ENCODE measurements around the gene HVCN1. TPM values are rescaled to one million over a fixed set of nuclear protein-coding genes. Genes with fewer than 3 reads are reported as not detected.

HVCN1 gene
- total RNA-seq, 2 experiments from 2014 or later, result 16.0 to 18.7 TPM

- H3K4me3 Mint-ChIP-seq, result no peak overlapping the region
- no peak overlapping the region for H3K27ac Mint-ChIP-seq
- CTCF ChIA-PET, result interaction anchor here (0.7 to 1.0 kb wide), 2 partner anchors 30 to 206 kb away, joined by 4 to 5 read pairs; no protein-coding TSS in a partner anchor
- DNase-seq, result no peak
- H3K4me1 Mint-ChIP-seq, result peaks cover 26% of the 10 kb centered on the region
- H3K27me3 Mint-ChIP-seq, result no peaks in the 10 kb centered on the region
- POLR2A ChIA-PET, result no interaction called here
- no peaks in the 10 kb centered on the region for H3K9me3 Mint-ChIP-seq
- no peaks in the 10 kb centered on the region for H3K36me3 Mint-ChIP-seq (ENCODE audit: low read depth)
These were observed 7.4 kb upstream of the HVCN1 start for GRCh38 chr12:110696283-110696682.

DNA sequence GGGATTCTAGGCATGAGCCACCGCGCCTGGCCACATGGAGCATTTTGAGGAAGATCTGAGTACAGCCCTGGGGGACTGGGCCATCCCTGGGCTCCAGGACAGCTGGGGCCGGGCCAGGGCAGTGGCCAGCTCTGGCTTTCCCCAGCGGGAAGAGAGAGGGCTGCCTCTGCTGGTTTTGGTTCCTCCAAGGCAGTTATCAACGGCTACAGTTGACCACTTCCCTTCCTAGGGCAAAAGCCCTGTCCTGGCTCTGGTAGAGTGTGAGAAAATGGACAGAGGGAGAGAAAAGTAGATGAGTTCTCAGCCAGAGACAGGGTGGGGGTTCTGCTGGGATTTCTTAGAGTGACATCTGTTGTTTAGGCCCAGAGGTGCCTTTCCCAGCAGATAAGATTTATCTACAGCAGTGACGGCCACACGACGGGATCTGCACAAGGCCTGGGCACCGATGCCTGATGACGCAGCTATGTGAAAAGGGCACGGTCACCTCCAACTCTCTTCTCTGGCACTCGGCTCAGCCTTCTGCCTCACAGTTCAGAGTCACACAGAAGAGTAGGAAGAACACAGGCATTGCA, 5.5 kb upstream of the HVCN1 start:
- ChIA-PET CTCF (no interaction called here), POLR2A (no interaction called here)
- Mint-ChIP-seq H3K9me3 (no peaks in the 10 kb centered on the region), H3K27me3 (no peaks in the 10 kb centered on the region), H3K36me3 (ENCODE audit: low read depth) (no peaks in the 10 kb centered on the region), H3K4me3 (no peak overlapping the region), H3K27ac (no peak overlapping the region), H3K4me1 (peaks cover 41% of the 10 kb centered on the region)
- no peak for DNase-seq

DNA sequence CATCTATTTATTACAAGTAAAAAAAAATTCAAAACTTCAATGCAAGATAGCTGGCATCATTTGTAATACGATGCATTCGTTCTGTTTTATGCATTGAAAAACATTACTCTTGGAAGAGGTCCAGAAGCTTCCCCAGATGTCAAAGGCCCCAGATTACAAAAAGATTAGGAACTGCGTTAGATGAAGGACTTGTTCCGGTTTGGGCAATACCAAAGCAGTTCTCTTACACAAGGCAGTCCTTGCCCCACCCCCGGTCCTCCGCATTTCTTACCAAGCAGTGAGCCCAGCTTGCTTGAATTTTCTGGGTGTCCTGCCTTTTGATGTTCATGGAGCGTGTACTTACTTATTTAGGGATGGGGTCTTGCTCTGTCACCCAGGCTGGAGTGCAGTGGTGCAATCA, 4.8 kb upstream of the HVCN1 start:
- Mint-ChIP-seq H3K4me3 (no peak overlapping the region), H3K27ac (no peak overlapping the region), H3K27me3 (no peaks in the 10 kb centered on the region), H3K9me3 (no peaks in the 10 kb centered on the region), H3K4me1 (peaks cover 43% of the 10 kb centered on the region), H3K36me3 (ENCODE audit: low read depth) (no peaks in the 10 kb centered on the region)
- CTCF ChIA-PET, result interaction anchor here (0.7 kb wide), 1 partner anchor 12 kb away, joined by 4 read pairs; no protein-coding TSS in a partner anchor
- no peak for DNase-seq
- POLR2A ChIA-PET, result no interaction called here

DNA sequence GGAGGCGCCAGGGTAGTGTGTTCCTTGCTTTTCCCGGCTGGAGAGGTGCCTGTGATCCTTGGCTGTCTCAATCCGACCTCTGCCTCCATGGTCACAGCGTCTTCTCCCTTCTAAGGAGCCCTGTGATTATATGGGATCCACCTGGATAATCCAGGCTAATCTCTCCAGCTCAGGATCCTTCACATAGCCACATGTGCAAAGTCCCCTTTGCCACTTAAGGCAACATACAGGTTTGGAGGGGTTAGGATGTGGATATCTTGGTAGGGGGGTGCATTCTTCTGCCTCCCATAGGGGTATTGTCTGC, 1.2 kb upstream of the HVCN1 start:
- H3K4me1 Mint-ChIP-seq, result peaks cover 57% of the 10 kb centered on the region
- ChIA-PET CTCF (no interaction called here), POLR2A (no interaction called here)
- H3K4me3 Mint-ChIP-seq, result peak overlapping the region; percentile 84
- no peaks in the 10 kb centered on the region for H3K9me3 Mint-ChIP-seq
- no peak for DNase-seq
- peak overlapping the region; percentile 96 for H3K27ac Mint-ChIP-seq
- peaks cover 5% of the 10 kb centered on the region for H3K27me3 Mint-ChIP-seq
- H3K36me3 Mint-ChIP-seq (ENCODE audit: low read depth), result peaks cover 21% of the 10 kb centered on the region

DNA sequence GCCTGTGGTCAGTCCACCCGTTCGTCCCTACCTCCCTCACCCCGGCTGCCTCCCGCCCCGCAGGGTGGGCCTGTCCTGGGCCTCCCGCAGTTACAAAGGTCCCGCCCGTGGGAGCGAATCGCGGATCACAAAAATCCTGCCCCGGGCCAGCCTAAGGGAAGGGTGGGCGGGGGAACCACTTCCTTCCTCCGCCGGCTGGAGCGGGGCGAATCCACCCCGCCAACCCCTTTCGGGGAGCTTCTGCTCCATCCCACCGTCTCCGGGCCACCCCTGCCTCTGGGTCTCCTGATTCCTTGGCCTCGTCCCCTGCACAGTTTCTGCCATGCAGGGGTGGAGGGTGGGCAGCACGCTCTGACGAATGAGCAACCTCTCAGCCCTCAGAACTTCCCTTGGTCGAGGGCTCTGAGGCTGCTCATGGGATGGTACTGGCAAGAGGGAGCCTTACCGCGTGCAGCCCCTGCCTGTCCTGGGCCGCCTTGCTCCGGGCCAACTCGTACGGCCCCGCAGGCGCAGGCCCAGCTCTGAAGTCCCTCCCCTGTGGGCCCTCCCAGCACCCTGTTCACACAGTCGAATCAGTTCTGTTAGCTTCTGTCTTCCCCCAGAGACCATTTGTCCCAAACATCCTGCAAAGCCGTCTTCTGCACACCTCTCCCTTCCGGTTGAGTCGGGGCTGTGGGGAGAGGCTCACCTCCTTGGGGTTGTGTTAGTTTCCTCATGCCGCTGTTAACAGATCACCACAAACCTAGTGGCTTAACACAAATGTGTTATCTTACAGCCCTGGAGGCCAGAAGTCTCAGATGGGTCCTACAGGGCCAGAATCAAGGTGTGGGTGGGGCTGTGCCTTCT, 589 bp upstream of the HVCN1 start:
- H3K36me3 Mint-ChIP-seq (ENCODE audit: low read depth), result peaks cover 21% of the 10 kb centered on the region
- peak; percentile 76 for DNase-seq
- H3K9me3 Mint-ChIP-seq, result no peaks in the 10 kb centered on the region
- POLR2A ChIA-PET, result interaction anchor here (0.5 kb wide), 1 partner anchor 44 kb away, joined by 3 read pairs; no protein-coding TSS in a partner anchor
- CTCF ChIA-PET, result interaction anchor here (1.0 kb wide), 2 partner anchors 8 to 239 kb away, joined by 3 read pairs; partner anchors contain the start of gene ARPC3
- peaks cover 57% of the 10 kb centered on the region for H3K4me1 Mint-ChIP-seq
- peak overlapping the region; percentile 96 for H3K27ac Mint-ChIP-seq
- peaks cover 5% of the 10 kb centered on the region for H3K27me3 Mint-ChIP-seq
- peak overlapping the region; percentile 84 for H3K4me3 Mint-ChIP-seq

- Mint-ChIP-seq H3K4me1 (peaks cover 51% of the 10 kb centered on the region), H3K36me3 (ENCODE audit: low read depth) (peaks cover 25% of the 10 kb centered on the region), H3K9me3 (no peaks in the 10 kb centered on the region), H3K4me3 (peak overlapping the region; percentile 74), H3K27ac (peak overlapping the region; percentile 66), H3K27me3 (peaks cover 5% of the 10 kb centered on the region)
- ChIA-PET POLR2A (no interaction called here), CTCF (interaction anchor here (1.1 to 1.5 kb wide), 2 partner anchors 10 to 39 kb away, joined by 4 to 5 read pairs; no protein-coding TSS in a partner anchor)
- no peak for DNase-seq
These were observed 1.3 kb downstream of the HVCN1 start for GRCh38 chr12:110687396-110688169.

DNA sequence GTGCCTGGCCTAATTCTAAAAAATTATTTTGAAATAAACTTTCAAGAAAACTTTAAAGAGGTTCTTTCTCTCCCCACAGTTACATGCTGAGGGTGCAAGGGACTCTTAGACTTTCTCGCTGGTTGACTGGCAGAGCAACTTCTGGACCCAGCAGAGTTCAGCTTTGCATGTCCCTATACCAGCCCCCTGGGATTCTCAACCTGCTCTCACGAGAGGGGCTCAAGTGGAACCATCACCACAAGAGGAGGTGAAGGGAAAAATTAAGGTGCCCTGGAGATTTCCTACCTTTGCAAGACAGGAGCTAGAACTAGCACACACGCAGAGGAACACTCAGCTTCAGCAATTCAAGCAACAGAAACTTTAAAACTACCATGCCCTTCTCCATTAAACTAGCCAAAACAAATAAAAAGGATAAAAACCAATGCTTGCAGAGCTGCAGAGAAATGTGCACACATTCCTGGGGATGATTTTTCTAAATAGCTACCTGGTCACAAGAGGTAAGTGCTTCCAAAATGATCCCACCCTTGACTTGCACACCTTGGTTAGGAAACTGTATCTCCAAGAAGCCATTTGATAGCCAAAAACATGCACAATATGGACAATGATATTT, 2.5 kb downstream of the HVCN1 start:
- no peak overlapping the region for H3K27ac Mint-ChIP-seq
- peaks cover 45% of the 10 kb centered on the region for H3K4me1 Mint-ChIP-seq
- peaks cover 30% of the 10 kb centered on the region for H3K36me3 Mint-ChIP-seq (ENCODE audit: low read depth)
- no peak for DNase-seq
- peak overlapping the region; percentile 74 for H3K4me3 Mint-ChIP-seq
- CTCF ChIA-PET, result interaction anchor here (0.9 to 1.5 kb wide), 6 partner anchors 9 to 218 kb away, joined by 3 to 5 read pairs (median 4); partner anchors contain the start of genes FAM216A and GPN3
- POLR2A ChIA-PET, result no interaction called here
- no peaks in the 10 kb centered on the region for H3K9me3 Mint-ChIP-seq
- H3K27me3 Mint-ChIP-seq, result peaks cover 5% of the 10 kb centered on the region

DNA sequence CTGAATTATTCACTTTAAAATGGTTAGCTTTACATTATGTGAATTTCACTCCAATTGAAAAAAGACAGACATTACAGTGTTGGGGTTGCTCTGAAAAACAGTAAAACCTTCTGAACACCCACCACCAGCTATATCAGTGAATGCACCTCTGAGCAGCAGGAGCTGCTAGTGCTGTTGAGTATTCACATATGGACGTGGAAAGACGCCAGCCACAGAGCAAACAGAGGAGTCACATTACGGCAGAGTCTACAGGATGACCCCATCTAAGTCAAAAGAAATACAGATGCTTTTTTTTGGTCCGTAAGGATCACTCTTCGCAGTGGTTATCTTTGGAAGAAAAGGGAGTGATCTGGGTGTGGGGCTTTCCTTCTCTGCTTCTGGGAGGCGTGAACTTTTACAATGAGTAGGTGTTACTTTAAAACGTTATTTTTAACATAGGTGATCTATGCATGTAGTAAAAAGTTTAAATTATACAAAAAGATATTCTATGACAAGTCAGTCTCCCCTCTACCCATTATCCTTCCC, 4.5 kb downstream of the HVCN1 start:
- POLR2A ChIA-PET, result no interaction called here
- H3K4me3 Mint-ChIP-seq, result no peak overlapping the region
- H3K27me3 Mint-ChIP-seq, result peaks cover 5% of the 10 kb centered on the region
- CTCF ChIA-PET, result interaction anchor here (0.6 kb wide), 1 partner anchor 1389 kb away, joined by 3 read pairs; no protein-coding TSS in a partner anchor
- no peaks in the 10 kb centered on the region for H3K9me3 Mint-ChIP-seq
- peaks cover 32% of the 10 kb centered on the region for H3K36me3 Mint-ChIP-seq (ENCODE audit: low read depth)
- H3K27ac Mint-ChIP-seq, result no peak overlapping the region
- H3K4me1 Mint-ChIP-seq, result peaks cover 31% of the 10 kb centered on the region
- DNase-seq, result no peak

DNA sequence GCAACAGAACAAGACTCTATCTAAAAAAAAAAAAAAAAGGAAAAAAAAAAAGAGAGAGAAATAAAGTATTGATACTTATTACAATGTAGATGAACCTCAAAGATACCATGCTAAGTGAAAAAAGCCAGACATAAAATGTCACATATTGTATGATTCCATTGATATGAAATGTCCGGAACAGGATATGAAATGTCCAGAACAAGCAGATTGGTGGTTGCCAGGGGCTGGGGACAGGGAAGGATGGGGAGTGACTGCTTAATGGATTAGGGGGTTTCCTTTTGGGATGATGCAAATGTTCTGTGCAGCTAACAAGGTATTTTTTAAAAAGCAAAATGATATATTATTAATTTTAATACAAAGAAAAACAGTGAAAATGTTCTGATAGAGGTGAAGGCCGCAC, 5.0 kb downstream of the HVCN1 start:
- POLR2A ChIA-PET, result no interaction called here
- peaks cover 29% of the 10 kb centered on the region for H3K4me1 Mint-ChIP-seq
- H3K4me3 Mint-ChIP-seq, result no peak overlapping the region
- H3K27me3 Mint-ChIP-seq, result peaks cover 5% of the 10 kb centered on the region
- no peak overlapping the region for H3K27ac Mint-ChIP-seq
- DNase-seq, result no peak
- H3K9me3 Mint-ChIP-seq, result no peaks in the 10 kb centered on the region
- peaks cover 32% of the 10 kb centered on the region for H3K36me3 Mint-ChIP-seq (ENCODE audit: low read depth)
- CTCF ChIA-PET, result interaction anchor here (0.6 kb wide), 1 partner anchor 1389 kb away, joined by 3 read pairs; no protein-coding TSS in a partner anchor

- DNase-seq, result no peak
- H3K4me3 Mint-ChIP-seq, result no peak overlapping the region
- peaks cover 28% of the 10 kb centered on the region for H3K4me1 Mint-ChIP-seq
- CTCF ChIA-PET, result interaction anchor here (1.4 kb wide), 1 partner anchor 229 kb away, joined by 4 read pairs; no protein-coding TSS in a partner anchor
- peak overlapping the region; percentile 31 for H3K27ac Mint-ChIP-seq
- POLR2A ChIA-PET, result interaction anchor here (0.7 kb wide), 1 partner anchor 31 kb away, joined by 3 read pairs; no protein-coding TSS in a partner anchor
- no peaks in the 10 kb centered on the region for H3K9me3 Mint-ChIP-seq
- no peaks in the 10 kb centered on the region for H3K27me3 Mint-ChIP-seq
- H3K36me3 Mint-ChIP-seq (ENCODE audit: low read depth), result peaks cover 21% of the 10 kb centered on the region
These were observed 8.9 kb downstream of the HVCN1 start for GRCh38 chr12:110680032-110680431.

DNA sequence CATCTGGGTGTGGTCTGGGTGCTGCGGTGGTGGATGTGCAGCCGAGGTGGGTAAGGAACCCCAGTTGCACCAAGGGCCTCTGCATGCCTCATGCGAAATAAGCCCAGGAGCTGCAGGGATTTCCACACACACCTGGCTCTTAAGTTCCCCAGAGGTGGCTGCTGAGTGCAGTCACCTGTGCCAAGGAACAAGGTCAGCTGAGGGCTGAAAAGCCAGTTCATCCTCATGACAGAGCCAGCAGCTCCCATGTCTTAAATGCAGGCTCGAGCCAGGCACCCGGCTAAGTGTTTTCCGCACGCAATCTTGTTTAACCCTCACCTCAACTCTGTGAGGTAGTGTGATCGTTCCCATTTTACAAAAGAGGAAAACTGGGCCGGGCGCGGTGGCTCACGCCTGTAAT, 9.7 kb downstream of the HVCN1 start:
- ChIA-PET CTCF (interaction anchor here (0.6 to 1.4 kb wide), 2 partner anchors 63 to 228 kb away, joined by 3 to 4 read pairs; no protein-coding TSS in a partner anchor), POLR2A (interaction anchor here (0.7 kb wide), 1 partner anchor 32 kb away, joined by 3 read pairs; no protein-coding TSS in a partner anchor)
- H3K4me3 Mint-ChIP-seq, result no peak overlapping the region
- peaks cover 27% of the 10 kb centered on the region for H3K36me3 Mint-ChIP-seq (ENCODE audit: low read depth)
- H3K27ac Mint-ChIP-seq, result no peak overlapping the region
- DNase-seq, result no peak
- no peaks in the 10 kb centered on the region for H3K27me3 Mint-ChIP-seq
- H3K9me3 Mint-ChIP-seq, result peaks cover 6% of the 10 kb centered on the region
- H3K4me1 Mint-ChIP-seq, result peaks cover 34% of the 10 kb centered on the region

DNA sequence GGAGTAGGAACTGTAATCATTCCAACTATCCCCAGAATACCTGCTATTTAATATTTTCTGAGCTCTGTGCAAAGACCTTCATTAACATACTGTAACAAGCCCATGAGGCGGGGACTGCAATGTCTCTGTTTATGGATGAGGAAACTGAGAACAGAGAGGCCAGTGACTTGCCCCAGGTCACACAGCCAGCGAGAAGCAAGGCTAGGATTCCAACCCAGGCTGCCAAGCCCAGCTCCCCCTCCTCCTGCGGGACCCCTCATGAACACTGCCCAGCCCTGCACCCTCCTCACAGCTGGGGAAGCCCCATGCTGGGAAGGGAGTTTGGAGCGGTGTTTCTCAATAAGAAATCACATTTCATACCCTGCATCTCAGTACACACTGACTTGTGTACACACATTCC, 10.9 kb downstream of the HVCN1 start:
- CTCF ChIA-PET, result interaction anchor here (1.0 kb wide), 1 partner anchor 9 kb away, joined by 4 read pairs; no protein-coding TSS in a partner anchor
- Mint-ChIP-seq H3K36me3 (ENCODE audit: low read depth) (peaks cover 33% of the 10 kb centered on the region), H3K27ac (peak overlapping the region; percentile 81), H3K4me1 (peaks cover 44% of the 10 kb centered on the region), H3K9me3 (peaks cover 7% of the 10 kb centered on the region), H3K27me3 (no peaks in the 10 kb centered on the region), H3K4me3 (no peak overlapping the region)
- no peak for DNase-seq
- POLR2A ChIA-PET, result no interaction called here

All from activated CD4-positive, alpha-beta T cell treated with anti-CD3 and anti-CD28 coated beads, Interleukin-2, amount 10 ng/mL, durations not matched to agents 7 days and 5 days (primary cell).